Measurements from ENCODE around the gene GAGE10. TPM values are rescaled to one million over a fixed set of nuclear protein-coding genes. Genes with fewer than 3 reads are reported as not detected.

The GAGE10 gene
- total RNA-seq, result not detected in 2 replicates

GRCh38 chrX:49303346-49303745, at the start of gene GAGE10:
Gene GAGE10 (plus strand): TSS chrX:49303646. CDS start chrX:49304860, 1,214 bp downstream.

DNA sequence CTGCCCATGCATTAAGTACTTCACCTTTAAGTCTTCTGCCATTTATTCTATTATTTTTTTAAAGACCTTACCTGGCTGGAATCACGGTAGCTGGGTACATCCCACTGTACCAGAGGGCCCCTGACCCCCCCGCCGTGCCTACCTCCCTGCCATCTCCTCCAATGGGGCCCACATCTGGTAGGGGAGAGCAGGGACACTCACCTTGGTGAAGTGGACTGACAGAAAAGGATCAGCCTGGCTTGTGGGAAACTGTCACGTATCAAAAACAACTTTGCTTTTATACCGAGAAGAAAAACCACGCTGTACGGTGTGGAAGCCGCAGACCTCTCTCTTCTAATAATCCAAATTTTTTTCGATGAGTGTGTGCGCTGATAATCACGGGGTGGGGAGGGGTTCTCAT, 39.0 kb upstream of the GAGE10 start, which contains the start of gene FOXP3:
TSS of gene FOXP3 (minus strand) at position 251 of the 400 bp plus-strand sequence. CDS start 6,205 bp downstream, outside the sequence.

DNA sequence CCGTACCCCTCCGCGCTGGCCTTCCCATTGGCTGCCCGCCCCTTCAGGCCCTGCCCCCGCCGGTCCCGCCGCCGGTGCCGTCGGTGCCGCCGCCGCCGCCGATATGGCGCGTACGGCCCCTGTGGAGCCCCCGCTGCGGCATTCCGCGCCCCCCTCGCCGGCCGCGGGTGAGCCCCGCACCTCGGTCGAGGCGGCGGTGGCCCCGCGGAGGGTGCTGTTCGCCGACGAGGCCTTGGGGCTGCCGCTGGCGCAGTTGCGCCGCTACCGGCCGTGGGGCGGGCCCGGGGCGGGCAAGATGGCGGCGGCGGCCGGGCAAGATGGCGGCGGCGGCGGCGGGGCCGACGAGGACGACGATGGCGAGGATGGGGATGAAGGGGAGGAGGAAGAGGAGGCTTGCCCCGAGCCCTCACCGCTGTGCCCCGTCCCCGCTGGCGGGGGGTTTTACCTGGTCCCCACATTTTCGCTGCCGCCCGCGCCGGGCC, 33.6 kb upstream of the GAGE10 start, which contains the start of gene PPP1R3F:
TSS of gene PPP1R3F (plus strand) at position 27 of the 482 bp plus-strand sequence. CDS start at position 104, 77 bp downstream.

GRCh38 chrX:49321737-49322136, 18.3 kb downstream of the GAGE10 start, which contains the start of gene GAGE12J:
Gene GAGE12J (plus strand): TSS chrX:49322037. CDS start chrX:49323194, 1,157 bp downstream.

DNA sequence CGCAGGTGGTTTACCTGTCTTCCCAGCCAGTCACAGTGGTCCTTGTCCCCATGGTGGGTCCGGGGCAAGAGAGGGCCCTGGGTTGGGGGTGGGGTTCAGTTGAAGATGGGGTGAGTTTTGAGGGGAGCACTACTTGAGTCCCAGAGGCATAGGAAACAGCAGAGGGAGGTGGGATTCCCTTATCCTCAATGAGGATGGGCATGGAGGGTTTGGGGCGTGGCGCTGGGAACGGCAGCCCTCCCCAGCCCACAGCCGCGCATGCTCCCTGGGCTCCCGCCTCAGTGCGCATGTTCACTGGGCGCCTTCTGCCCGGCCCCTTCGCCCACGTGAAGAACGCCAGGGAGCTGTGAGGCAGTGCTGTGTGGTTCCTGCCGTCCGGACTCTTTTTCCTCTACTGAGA, 27.8 kb downstream of the GAGE10 start, which contains the start of gene GAGE13:
TSS of gene GAGE13 (plus strand) at position 301 of the 400 bp plus-strand sequence. CDS start 1,156 bp downstream, outside the sequence.

Other genes starting within 250 kb of the GAGE10 start
- gene CCDC120, start 244.6 kb upstream of the GAGE10 start, total RNA-seq, result 1.2 and 1.3 TPM in 2 replicates
- 4.6 and 4.9 TPM in 2 replicates for gene PRAF2, start 229.6 kb upstream of the GAGE10 start, total RNA-seq
- gene WDR45, start 223.8 kb upstream of the GAGE10 start, total RNA-seq, result 33.0 and 37.4 TPM in 2 replicates
- 17.1 and 22.2 TPM in 2 replicates for gene GPKOW, start 179.9 kb upstream of the GAGE10 start, total RNA-seq
- gene MAGIX, start 140.9 kb upstream of the GAGE10 start, total RNA-seq, result 3.0 and 4.1 TPM in 2 replicates
- gene PLP2, start 131.7 kb upstream of the GAGE10 start, total RNA-seq, result 14.7 and 24.3 TPM in 2 replicates
- 16.4 and 28.1 TPM in 2 replicates for gene PRICKLE3, start 117.3 kb upstream of the GAGE10 start, total RNA-seq
- not detected in 2 replicates for gene SYP, start 103.5 kb upstream of the GAGE10 start, total RNA-seq
- gene CACNA1F, start 70.3 kb upstream of the GAGE10 start, total RNA-seq, result 0.21 TPM in 1 of 2 replicates, not detected in the other
- 12.4 and 16.1 TPM in 2 replicates for gene CCDC22, start 68.2 kb upstream of the GAGE10 start, total RNA-seq
- under 0.01 TPM in 1 of 2 replicates, not detected in the other for gene FOXP3, start 38.9 kb upstream of the GAGE10 start, total RNA-seq
- 3.2 and 5.5 TPM in 2 replicates for gene PPP1R3F, start 33.9 kb upstream of the GAGE10 start, total RNA-seq
- not detected in 2 replicates for gene GAGE12J, start 18.4 kb downstream of the GAGE10 start, total RNA-seq
- gene GAGE13, start 27.9 kb downstream of the GAGE10 start, total RNA-seq, result not detected in 2 replicates
- not detected in 2 replicates for gene GAGE12C, start 228.5 kb downstream of the GAGE10 start, total RNA-seq
- not detected in 2 replicates for gene GAGE12D, start 238.1 kb downstream of the GAGE10 start, total RNA-seq
- gene GAGE12E, start 247.6 kb downstream of the GAGE10 start, total RNA-seq, result not detected in 2 replicates

Data from tracheal epithelial cell (primary cell).